ENCODE results near the gene LRP1B.

Gene LRP1B

DNA sequence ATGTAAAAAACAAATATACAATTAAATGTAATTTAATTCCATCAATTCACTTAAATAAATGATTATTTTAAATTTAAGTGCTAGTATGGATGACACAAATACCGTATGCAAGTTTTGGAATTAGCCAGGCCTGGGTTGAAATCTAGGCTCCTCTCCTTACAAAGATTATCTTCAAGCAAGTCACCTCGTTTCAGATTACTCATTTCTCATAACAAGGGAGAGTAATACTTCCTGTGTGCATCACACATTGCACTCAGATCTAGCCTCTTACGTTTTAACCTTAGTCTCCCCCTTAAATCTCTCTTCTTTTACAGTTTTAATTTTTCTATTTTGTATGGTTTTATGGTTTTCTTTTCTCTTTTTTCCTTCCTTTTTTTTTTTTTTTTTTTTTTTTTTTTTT lies 1874.7 kb downstream of the LRP1B start:
- TF ChIP-seq PPARA (CRISPR knock-in tag; IDR thresholded peaks at IDR 0.05; ENCODE audit: borderline replicate concordance) (no peak), ZNF70 (CRISPR knock-in tag; IDR thresholded peaks at IDR 0.05) (no peak), ZC3H10 (CRISPR knock-in tag; IDR thresholded peaks at IDR 0.05) (no peak), OSR1 (CRISPR knock-in tag; IDR thresholded peaks at IDR 0.05) (no peak)
- TF ChIP-seq, protein P1, sequence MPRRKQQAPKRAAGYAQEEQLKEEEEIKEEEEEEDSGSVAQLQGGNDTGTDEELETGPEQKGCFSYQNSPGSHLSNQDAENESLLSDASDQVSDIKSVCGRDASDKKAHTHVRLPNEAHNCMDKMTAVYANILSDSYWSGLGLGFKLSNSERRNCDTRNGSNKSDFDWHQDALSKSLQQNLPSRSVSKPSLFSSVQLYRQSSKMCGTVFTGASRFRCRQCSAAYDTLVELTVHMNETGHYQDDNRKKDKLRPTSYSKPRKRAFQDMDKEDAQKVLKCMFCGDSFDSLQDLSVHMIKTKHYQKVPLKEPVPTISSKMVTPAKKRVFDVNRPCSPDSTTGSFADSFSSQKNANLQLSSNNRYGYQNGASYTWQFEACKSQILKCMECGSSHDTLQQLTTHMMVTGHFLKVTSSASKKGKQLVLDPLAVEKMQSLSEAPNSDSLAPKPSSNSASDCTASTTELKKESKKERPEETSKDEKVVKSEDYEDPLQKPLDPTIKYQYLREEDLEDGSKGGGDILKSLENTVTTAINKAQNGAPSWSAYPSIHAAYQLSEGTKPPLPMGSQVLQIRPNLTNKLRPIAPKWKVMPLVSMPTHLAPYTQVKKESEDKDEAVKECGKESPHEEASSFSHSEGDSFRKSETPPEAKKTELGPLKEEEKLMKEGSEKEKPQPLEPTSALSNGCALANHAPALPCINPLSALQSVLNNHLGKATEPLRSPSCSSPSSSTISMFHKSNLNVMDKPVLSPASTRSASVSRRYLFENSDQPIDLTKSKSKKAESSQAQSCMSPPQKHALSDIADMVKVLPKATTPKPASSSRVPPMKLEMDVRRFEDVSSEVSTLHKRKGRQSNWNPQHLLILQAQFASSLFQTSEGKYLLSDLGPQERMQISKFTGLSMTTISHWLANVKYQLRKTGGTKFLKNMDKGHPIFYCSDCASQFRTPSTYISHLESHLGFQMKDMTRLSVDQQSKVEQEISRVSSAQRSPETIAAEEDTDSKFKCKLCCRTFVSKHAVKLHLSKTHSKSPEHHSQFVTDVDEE (CRISPR knock-in tag; IDR thresholded peaks at IDR 0.05), result no peak
- TF ChIP-seq, protein P2, sequence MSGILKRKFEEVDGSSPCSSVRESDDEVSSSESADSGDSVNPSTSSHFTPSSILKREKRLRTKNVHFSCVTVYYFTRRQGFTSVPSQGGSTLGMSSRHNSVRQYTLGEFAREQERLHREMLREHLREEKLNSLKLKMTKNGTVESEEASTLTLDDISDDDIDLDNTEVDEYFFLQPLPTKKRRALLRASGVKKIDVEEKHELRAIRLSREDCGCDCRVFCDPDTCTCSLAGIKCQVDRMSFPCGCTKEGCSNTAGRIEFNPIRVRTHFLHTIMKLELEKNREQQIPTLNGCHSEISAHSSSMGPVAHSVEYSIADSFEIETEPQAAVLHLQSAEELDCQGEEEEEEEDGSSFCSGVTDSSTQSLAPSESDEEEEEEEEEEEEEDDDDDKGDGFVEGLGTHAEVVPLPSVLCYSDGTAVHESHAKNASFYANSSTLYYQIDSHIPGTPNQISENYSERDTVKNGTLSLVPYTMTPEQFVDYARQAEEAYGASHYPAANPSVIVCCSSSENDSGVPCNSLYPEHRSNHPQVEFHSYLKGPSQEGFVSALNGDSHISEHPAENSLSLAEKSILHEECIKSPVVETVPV (CRISPR knock-in tag; IDR thresholded peaks at IDR 0.05), result no peak
- TF ChIP-seq, protein P3, sequence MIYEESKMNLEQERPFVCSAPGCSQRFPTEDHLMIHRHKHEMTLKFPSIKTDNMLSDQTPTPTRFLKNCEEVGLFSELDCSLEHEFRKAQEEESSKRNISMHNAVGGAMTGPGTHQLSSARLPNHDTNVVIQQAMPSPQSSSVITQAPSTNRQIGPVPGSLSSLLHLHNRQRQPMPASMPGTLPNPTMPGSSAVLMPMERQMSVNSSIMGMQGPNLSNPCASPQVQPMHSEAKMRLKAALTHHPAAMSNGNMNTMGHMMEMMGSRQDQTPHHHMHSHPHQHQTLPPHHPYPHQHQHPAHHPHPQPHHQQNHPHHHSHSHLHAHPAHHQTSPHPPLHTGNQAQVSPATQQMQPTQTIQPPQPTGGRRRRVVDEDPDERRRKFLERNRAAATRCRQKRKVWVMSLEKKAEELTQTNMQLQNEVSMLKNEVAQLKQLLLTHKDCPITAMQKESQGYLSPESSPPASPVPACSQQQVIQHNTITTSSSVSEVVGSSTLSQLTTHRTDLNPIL (CRISPR knock-in tag; IDR thresholded peaks at IDR 0.05; ENCODE audit: low read depth), result no peak
- no peak; the same call in 2 of the 3 replicates for ATAC-seq

DNA sequence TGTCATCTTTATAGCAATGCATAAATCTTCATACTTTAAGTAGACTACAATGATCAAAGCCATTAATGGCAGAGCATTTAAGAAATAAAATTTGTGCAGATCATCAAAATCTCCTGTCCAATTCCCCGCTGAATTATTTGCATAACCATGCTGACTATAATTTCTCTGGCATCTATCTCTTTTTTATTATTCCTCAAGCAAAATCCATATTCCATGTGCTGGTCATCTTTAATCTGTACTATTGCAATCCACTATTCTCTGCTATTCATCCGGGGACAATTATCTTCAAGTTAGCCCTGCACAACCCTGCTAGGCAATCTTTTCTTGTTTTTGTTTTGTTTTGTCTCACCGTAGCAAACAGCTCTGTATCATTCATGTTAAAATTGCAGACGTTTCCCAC lies 1881.0 kb downstream of the LRP1B start:
- ATAC-seq, result no peak

DNA sequence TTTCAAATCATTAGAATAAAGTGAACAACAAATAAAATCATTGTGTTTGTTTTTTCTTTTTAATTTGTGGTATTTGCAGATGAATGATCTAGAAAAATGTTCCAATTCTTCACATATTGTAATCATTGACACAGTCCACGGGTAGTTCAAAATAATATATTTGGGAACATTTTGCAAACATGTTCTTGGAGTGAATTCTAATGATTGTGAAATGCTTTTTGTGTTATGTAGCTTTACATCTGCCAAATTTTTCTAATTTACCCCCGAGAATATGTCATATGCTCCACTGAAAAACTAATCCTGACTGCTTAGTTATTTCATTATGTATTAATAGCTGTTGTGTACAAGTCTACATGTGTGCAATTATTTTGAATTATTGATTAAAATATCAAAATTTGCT lies 1882.2 kb downstream of the LRP1B start:
- ATAC-seq, result no peak
- no peak for TF ChIP-seq GLIS3 (CRISPR knock-in tag; IDR thresholded peaks at IDR 0.05)

More for the DNA sequence above, 1881.0 kb downstream of the LRP1B start:
- TF ChIP-seq, protein P4, sequence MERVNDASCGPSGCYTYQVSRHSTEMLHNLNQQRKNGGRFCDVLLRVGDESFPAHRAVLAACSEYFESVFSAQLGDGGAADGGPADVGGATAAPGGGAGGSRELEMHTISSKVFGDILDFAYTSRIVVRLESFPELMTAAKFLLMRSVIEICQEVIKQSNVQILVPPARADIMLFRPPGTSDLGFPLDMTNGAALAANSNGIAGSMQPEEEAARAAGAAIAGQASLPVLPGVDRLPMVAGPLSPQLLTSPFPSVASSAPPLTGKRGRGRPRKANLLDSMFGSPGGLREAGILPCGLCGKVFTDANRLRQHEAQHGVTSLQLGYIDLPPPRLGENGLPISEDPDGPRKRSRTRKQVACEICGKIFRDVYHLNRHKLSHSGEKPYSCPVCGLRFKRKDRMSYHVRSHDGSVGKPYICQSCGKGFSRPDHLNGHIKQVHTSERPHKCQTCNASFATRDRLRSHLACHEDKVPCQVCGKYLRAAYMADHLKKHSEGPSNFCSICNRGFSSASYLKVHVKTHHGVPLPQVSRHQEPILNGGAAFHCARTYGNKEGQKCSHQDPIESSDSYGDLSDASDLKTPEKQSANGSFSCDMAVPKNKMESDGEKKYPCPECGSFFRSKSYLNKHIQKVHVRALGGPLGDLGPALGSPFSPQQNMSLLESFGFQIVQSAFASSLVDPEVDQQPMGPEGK (CRISPR knock-in tag; IDR thresholded peaks at IDR 0.05; ENCODE audit: borderline replicate concordance), result no peak
- no peak for TF ChIP-seq ZFP3 (CRISPR knock-in tag; IDR thresholded peaks at IDR 0.05)
- TF ChIP-seq, protein P1 (CRISPR knock-in tag; IDR thresholded peaks at IDR 0.05), result no peak
- TF ChIP-seq ZNF565 (CRISPR knock-in tag; conservative IDR thresholded peaks at IDR 0.05; ENCODE audit: low read depth), result no peak
- TF ChIP-seq, protein P5, sequence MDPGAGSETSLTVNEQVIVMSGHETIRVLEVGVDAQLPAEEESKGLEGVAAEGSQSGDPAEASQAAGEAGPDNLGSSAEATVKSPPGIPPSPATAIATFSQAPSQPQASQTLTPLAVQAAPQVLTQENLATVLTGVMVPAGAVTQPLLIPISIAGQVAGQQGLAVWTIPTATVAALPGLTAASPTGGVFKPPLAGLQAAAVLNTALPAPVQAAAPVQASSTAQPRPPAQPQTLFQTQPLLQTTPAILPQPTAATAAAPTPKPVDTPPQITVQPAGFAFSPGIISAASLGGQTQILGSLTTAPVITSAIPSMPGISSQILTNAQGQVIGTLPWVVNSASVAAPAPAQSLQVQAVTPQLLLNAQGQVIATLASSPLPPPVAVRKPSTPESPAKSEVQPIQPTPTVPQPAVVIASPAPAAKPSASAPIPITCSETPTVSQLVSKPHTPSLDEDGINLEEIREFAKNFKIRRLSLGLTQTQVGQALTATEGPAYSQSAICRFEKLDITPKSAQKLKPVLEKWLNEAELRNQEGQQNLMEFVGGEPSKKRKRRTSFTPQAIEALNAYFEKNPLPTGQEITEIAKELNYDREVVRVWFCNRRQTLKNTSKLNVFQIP (CRISPR knock-in tag; IDR thresholded peaks at IDR 0.05; ENCODE audit: borderline replicate concordance, low read depth), result no peak

DNA sequence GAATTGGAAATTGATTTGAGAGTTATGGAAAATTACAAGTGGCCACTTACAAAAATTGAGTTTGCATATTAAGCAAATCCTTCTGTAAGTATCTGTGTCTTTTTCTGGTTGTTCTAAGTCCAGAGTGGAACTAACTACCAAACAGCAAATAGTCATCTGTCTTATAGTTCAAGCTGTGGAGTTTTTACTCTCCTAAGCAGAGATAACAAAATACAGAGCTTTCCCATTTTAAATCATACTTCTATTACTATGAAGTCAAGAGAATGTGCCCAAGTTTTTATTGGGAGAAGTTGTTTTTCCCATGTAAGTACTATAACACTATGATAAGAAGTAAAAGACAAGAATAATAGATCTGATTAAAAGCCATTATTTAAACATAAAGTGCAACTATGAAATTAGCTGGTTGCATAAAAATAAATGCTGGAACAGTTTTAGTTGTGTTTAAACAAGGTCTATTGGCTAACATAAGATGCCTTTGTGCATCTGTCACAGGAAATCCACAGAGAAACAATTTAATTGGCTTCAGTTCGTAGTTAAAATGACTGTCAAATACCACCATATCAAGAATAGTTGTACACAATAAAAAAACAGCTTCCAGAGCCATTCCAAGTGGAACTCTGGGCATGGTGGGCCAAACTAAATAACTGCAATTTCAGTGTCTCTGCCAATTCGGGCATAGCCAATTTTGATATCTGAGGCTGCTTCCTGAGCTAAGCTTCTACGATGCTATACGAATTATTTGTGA lies 1883.2 kb downstream of the LRP1B start:
- ATAC-seq, result no peak
- TF ChIP-seq, protein P1 (CRISPR knock-in tag; IDR thresholded peaks at IDR 0.05), result no peak
- TF ChIP-seq ZNF8 (CRISPR knock-in tag; IDR thresholded peaks at IDR 0.05), result no peak
- TF ChIP-seq, protein P2 (CRISPR knock-in tag; IDR thresholded peaks at IDR 0.05), result no peak
- TF ChIP-seq ZNF70 (CRISPR knock-in tag; IDR thresholded peaks at IDR 0.05), result no peak
- TF ChIP-seq PPARA (CRISPR knock-in tag; IDR thresholded peaks at IDR 0.05; ENCODE audit: borderline replicate concordance), result no peak
- TF ChIP-seq CSDC2 (CRISPR knock-in tag; IDR thresholded peaks at IDR 0.05), result no peak
- TF ChIP-seq BACH2 (CRISPR knock-in tag; IDR thresholded peaks at IDR 0.05; ENCODE audit: borderline replicate concordance), result no peak

Measured in SK-N-SH treated with all-trans-retinoic acid at 6 μM for 48 hours (cell line).